Osteocyte (in vitro differentiated cells): ENCODE data around the gene PRRT2. TPM values are rescaled to one million over a fixed set of nuclear protein-coding genes. Genes with fewer than 3 reads are reported as not detected.

Source experiments
- DNase-seq: peaks from one replicate; pipeline ENCODE4 v3.0.0; 2021; ENCODE audit warnings: mixed read lengths; ENCODE audit not compliant: unreplicated experiment; ENCODE audit errors: extremely low spot score
- H3K27ac Mint-ChIP-seq: one replicate; pipeline ENCODE4 v1.8.0; 2021; ENCODE audit warnings: mild to moderate bottlenecking, mixed read lengths; ENCODE audit not compliant: unreplicated experiment
- H3K27me3 Mint-ChIP-seq: one replicate; pipeline ENCODE4 v1.8.0; 2021; ENCODE audit warnings: mixed read lengths; ENCODE audit not compliant: unreplicated experiment
- H3K36me3 Mint-ChIP-seq: one replicate; pipeline ENCODE4 v1.8.0; 2021; ENCODE audit warnings: mixed read lengths; ENCODE audit not compliant: unreplicated experiment
- H3K4me1 Mint-ChIP-seq: one replicate; pipeline ENCODE4 v1.8.0; 2021; ENCODE audit warnings: mixed read lengths; ENCODE audit not compliant: unreplicated experiment
- H3K4me3 Mint-ChIP-seq: one replicate; pipeline ENCODE4 v1.8.0; 2021; ENCODE audit warnings: mild to moderate bottlenecking, moderate library complexity, mixed read lengths; ENCODE audit not compliant: unreplicated experiment
- H3K9me3 Mint-ChIP-seq: one replicate; pipeline ENCODE4 v1.8.0; 2021; ENCODE audit warnings: mixed read lengths; ENCODE audit not compliant: unreplicated experiment
- total RNA-seq: library from RNA; stranded (reverse); gene quantifications from 2 replicates; pipeline ENCODE4 v1.2.1, GENCODE V29; 2021
- TF ChIP-seq, protein P1 (sequence below): fragments of 200-600 bp; sonication (generic); IDR thresholded peaks from 2 replicates; pipeline ENCODE4 v1.5.0; 2021; ENCODE audit warnings: antibody characterized with exemption, mild to moderate bottlenecking, moderate library complexity

The PRRT2 gene
- total RNA-seq, 1 donor from 2014 or later: 13.4 TPM

GRCh38 chr16:29840240-29840639 is 28.2 kb downstream of the PRRT2 start:
- Mint-ChIP-seq H3K4me3 (no peak overlapping the region), H3K36me3 (peaks cover 45% of the 10 kb centered on the region), H3K27ac (no peak overlapping the region), H3K27me3 (no peaks in the 10 kb centered on the region), H3K4me1 (no peaks in the 10 kb centered on the region), H3K9me3 (no peaks in the 10 kb centered on the region)
- DNase-seq: no peak
- TF ChIP-seq, protein P1, sequence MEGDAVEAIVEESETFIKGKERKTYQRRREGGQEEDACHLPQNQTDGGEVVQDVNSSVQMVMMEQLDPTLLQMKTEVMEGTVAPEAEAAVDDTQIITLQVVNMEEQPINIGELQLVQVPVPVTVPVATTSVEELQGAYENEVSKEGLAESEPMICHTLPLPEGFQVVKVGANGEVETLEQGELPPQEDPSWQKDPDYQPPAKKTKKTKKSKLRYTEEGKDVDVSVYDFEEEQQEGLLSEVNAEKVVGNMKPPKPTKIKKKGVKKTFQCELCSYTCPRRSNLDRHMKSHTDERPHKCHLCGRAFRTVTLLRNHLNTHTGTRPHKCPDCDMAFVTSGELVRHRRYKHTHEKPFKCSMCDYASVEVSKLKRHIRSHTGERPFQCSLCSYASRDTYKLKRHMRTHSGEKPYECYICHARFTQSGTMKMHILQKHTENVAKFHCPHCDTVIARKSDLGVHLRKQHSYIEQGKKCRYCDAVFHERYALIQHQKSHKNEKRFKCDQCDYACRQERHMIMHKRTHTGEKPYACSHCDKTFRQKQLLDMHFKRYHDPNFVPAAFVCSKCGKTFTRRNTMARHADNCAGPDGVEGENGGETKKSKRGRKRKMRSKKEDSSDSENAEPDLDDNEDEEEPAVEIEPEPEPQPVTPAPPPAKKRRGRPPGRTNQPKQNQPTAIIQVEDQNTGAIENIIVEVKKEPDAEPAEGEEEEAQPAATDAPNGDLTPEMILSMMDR: no peak

DNA sequence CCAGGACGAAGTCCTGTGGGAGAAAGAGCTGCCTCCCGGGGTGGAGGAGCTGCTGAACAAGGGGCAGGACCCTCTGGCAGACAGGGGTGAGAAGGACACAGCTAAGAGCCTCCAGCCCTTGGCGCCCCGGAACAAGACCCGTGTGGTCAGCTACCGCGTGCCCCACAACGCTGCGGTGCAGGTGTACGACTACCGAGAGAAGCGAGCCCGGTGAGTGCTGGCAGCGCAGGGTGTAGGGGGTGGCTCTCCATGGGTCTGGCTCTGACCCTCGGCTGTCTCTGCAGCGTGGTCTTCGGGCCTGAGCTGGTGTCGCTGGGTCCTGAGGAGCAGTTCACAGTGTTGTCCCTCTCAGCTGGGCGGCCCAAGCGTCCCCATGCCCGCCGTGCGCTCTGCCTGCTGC is 29.6 kb downstream of the PRRT2 start:
- no peak for DNase-seq
- no peaks in the 10 kb centered on the region for H3K4me1 Mint-ChIP-seq
- peaks cover 47% of the 10 kb centered on the region for H3K36me3 Mint-ChIP-seq
- H3K9me3 Mint-ChIP-seq: no peaks in the 10 kb centered on the region
- no peak overlapping the region for H3K27ac Mint-ChIP-seq
- H3K4me3 Mint-ChIP-seq: no peak overlapping the region
- H3K27me3 Mint-ChIP-seq: no peaks in the 10 kb centered on the region
- TF ChIP-seq, protein P1: no peak

DNA sequence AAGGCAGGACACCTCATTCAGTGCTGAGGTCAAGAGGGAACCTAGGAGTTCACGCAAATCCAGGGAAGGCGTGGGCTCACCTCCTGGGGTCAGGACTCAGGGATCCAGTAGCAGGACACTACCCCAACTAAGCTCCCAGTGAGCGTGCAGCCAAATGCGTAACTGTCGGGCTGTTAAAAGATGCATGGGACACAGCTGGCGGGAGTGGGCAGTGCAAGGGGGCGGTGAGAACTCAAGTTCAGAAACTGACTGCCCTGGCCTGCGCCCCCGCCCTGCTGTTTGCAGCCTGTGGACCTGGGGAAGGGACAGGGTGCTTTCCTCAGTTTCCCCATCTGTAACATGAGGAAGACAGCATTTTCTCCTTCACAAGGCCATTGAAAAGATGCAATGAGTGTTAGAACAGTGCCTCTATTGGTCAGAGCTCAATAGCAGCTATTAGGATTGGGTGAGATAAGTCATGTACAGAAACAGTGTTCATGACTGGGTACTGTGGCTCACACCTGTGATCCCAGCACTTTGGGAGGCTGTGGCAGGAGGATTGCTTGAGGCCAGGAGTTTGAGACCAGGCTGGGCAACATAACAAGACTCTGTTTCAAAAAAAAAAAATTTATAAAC is 30.8 kb downstream of the PRRT2 start:
- DNase-seq: no peak
- no peaks in the 10 kb centered on the region for H3K4me1 Mint-ChIP-seq
- H3K4me3 Mint-ChIP-seq: no peak overlapping the region
- TF ChIP-seq, protein P1: no peak
- H3K27me3 Mint-ChIP-seq: no peaks in the 10 kb centered on the region
- H3K27ac Mint-ChIP-seq: peak overlapping the region; percentile 59
- no peaks in the 10 kb centered on the region for H3K9me3 Mint-ChIP-seq
- H3K36me3 Mint-ChIP-seq: peaks cover 42% of the 10 kb centered on the region

DNA sequence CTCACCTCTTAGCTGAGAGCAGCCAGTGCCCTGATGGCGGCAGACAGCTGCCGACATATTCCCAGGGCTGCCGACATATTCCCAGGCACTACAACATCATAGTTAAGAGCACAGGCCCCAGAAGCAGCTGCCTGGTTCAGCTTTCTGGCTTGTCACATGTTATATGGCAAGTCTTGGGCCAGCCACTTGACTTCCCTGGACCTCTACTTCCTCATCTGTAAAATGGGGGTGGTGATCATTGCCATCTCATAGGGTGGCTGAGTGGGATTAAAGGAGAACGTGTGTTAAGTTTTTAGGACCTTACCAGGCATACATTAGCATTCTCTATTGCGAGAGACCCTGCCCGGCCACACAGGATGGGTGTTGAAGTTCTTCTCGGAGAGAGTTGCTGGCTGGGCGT is 31.9 kb downstream of the PRRT2 start:
- Mint-ChIP-seq H3K36me3 (peaks cover 43% of the 10 kb centered on the region), H3K9me3 (no peaks in the 10 kb centered on the region), H3K4me1 (no peaks in the 10 kb centered on the region), H3K4me3 (no peak overlapping the region), H3K27ac (no peak overlapping the region), H3K27me3 (no peaks in the 10 kb centered on the region)
- no peak for DNase-seq
- TF ChIP-seq, protein P1: no peak

DNA sequence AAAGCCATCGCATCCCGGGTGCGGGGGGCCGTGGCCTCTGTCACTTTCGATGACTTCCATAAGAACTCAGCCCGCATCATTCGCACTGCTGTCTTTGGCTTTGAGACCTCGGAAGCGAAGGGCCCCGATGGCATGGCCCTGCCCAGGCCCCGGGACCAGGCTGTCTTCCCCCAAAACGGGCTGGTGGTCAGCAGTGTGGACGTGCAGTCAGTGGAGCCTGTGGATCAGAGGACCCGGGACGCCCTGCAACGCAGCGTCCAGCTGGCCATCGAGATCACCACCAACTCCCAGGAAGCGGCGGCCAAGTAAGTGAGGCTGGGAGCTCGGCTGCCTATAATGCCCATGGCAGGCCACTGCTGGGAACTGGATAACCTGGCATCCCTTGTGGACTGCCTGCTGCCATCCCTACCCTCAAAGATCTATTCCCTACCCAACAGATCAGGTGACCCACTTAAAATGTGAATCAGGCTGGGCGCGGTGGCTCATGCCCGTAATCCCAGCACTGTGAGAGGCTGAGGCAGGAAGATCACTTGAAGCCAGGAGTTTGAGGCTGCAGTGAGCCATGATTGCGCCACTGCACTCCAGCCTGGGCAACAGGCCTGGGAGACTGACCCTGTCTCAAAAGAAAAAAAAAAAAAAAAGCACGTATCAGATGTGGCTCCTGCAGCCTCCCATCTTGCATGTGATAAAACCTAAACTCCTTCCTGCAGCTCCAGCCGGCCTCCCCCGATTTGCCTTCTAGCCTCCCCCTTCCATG is 32.8 kb downstream of the PRRT2 start:
- no peaks in the 10 kb centered on the region for H3K27me3 Mint-ChIP-seq
- H3K36me3 Mint-ChIP-seq: peaks cover 39% of the 10 kb centered on the region
- no peak overlapping the region for H3K4me3 Mint-ChIP-seq
- no peak overlapping the region for H3K27ac Mint-ChIP-seq
- DNase-seq: no peak
- H3K9me3 Mint-ChIP-seq: no peaks in the 10 kb centered on the region
- H3K4me1 Mint-ChIP-seq: no peaks in the 10 kb centered on the region
- TF ChIP-seq, protein P1: no peak
